GM19099 (cell line): Measurements from ENCODE around the gene TAMALIN.

ENCODE experiments used
- POLR2A ChIP-seq: IDR thresholded peaks from 3 replicates; pipeline ENCODE4 v1.6.1; 2011; ENCODE audit warnings: low read depth; ENCODE audit not compliant: insufficient read length; ENCODE audit errors: extremely low read depth

The TAMALIN gene

GRCh38 chr12:52035926-52036325, 29.2 kb downstream of the TAMALIN start:
- TF ChIP-seq POLR2A: no peak

GRCh38 chr12:52036587-52037171, 29.9 kb downstream of the TAMALIN start:
- TF ChIP-seq POLR2A: peak; percentile 47

GRCh38 chr12:52037248-52037861, 30.6 kb downstream of the TAMALIN start:
- no peak for TF ChIP-seq POLR2A

GRCh38 chr12:52038447-52038846, 31.7 kb downstream of the TAMALIN start:
- TF ChIP-seq POLR2A: no peak

- TF ChIP-seq POLR2A: no peak
Measured at GRCh38 chr12:52041035-52041434, 34.3 kb downstream of the TAMALIN start.

GRCh38 chr12:52041695-52042123, 35.0 kb downstream of the TAMALIN start:
- no peak for TF ChIP-seq POLR2A

GRCh38 chr12:52042706-52043385, 36.1 kb downstream of the TAMALIN start:
- no peak for TF ChIP-seq POLR2A

GRCh38 chr12:52043386-52044212, 36.9 kb downstream of the TAMALIN start:
- TF ChIP-seq POLR2A: no peak

- TF ChIP-seq POLR2A: no peak
Measured at GRCh38 chr12:52044292-52044983, 37.7 kb downstream of the TAMALIN start.

- no peak for TF ChIP-seq POLR2A
Measured at GRCh38 chr12:52045794-52046199, 39.1 kb downstream of the TAMALIN start.

GRCh38 chr12:52046859-52047258, 40.1 kb downstream of the TAMALIN start:
- no peak for TF ChIP-seq POLR2A

GRCh38 chr12:52049286-52049685, 42.5 kb downstream of the TAMALIN start:
- no peak for TF ChIP-seq POLR2A

- no peak for TF ChIP-seq POLR2A
Measured at GRCh38 chr12:52049688-52050087, 42.9 kb downstream of the TAMALIN start.

GRCh38 chr12:52050116-52050757, 43.5 kb downstream of the TAMALIN start:
- no peak for TF ChIP-seq POLR2A

- peak; percentile 52 for TF ChIP-seq POLR2A
Measured at GRCh38 chr12:52050758-52051541, 44.2 kb downstream of the TAMALIN start, which contains the start of gene NR4A1. NR4A1 (plus strand) TSS chr12:52051442; CDS start chr12:52054329, 2,887 bp downstream.
